PC-3 (cell line): ENCODE data around the gene DAAM1. TPM values are rescaled to one million over a fixed set of nuclear protein-coding genes. Genes with fewer than 3 reads are reported as not detected.

Experiments used
- ATAC-seq: fragments of 200-7000 bp; cut with Tn5 transposase; 2 replicates; pipeline ENCODE4 v1.9.1; 2020; ENCODE audit warnings: mild to moderate bottlenecking, moderate library complexity
- BruUV-seq: library from RNA; stranded (reverse); fragments of 400-500 nt; replicated peaks from 2 replicates; lab custom pipeline; 2021; lab: Mats Ljungman, UMichigan
- CTCF ChIA-PET: fragments of 300-600 bp; sonication (Branson Sonifier 250); formaldehyde crosslinking; loops from one replicate; lab custom pipeline; 2022; ENCODE audit warnings: antibody characterized with exemption; lab: Charles Lee
- POLR2A ChIA-PET: fragments of 300-600 bp; sonication (Branson Sonifier 250); formaldehyde crosslinking; loops from one replicate; lab custom pipeline; 2022; ENCODE audit warnings: antibody characterized with exemption; ENCODE audit not compliant: unreplicated experiment; lab: Charles Lee
- DNase-seq: peaks from one replicate; pipeline ENCODE4 v3.0.0-alpha.2; 2015
- H2AFZ ChIP-seq: fragments of 300-600 bp; sonication (generic); 2 replicates; pipeline ENCODE4 v1.6.0; 2016; ENCODE audit warnings: antibody characterized with exemption, low read length
- H3F3A ChIP-seq: fragments of 300-600 bp; sonication (generic); one replicate; pipeline ENCODE4 v1.6.0; 2017; ENCODE audit warnings: antibody characterized with exemption, low read length, control low read depth, mild to moderate bottlenecking; ENCODE audit not compliant: unreplicated experiment
- H3K27ac ChIP-seq: fragments of 300-600 bp; sonication (generic); 2 replicates; pipeline ENCODE4 v1.5.1; 2016; ENCODE audit warnings: mild to moderate bottlenecking, low read length
- H3K27me3 ChIP-seq: fragments of 300-600 bp; sonication (generic); 2 replicates; pipeline ENCODE4 v1.6.1; 2016; ENCODE audit warnings: low read length, mixed read lengths
- H3K36me3 ChIP-seq: fragments of 300-600 bp; sonication (generic); 2 replicates; pipeline ENCODE4 v1.6.1; 2016; ENCODE audit warnings: low read depth, mixed run types, low read length, mixed read lengths
- H3K4me1 ChIP-seq: fragments of 300-600 bp; sonication (generic); 2 replicates; pipeline ENCODE4 v1.5.1; 2016; ENCODE audit warnings: low read length; ENCODE audit not compliant: insufficient read depth
- H3K4me2 ChIP-seq: fragments of 300-600 bp; sonication (generic); 2 replicates; pipeline ENCODE4 v1.6.0; 2016; ENCODE audit warnings: low read length
- H3K4me3 ChIP-seq: fragments of 300-600 bp; sonication (generic); 2 replicates; pipeline ENCODE4 v1.5.1; 2016; ENCODE audit warnings: mild to moderate bottlenecking, low read length, mixed read lengths
- H3K79me2 ChIP-seq: fragments of 300-600 bp; sonication (generic); 2 replicates; pipeline ENCODE4 v1.6.1; 2017; ENCODE audit warnings: low read length, mixed read lengths
- H3K9ac ChIP-seq: fragments of 300-600 bp; sonication (generic); 2 replicates; pipeline ENCODE4 v1.6.0; 2016; ENCODE audit warnings: mild to moderate bottlenecking, low read length
- H3K9me2 ChIP-seq: fragments of 300-600 bp; sonication (generic); replicated peaks from 2 replicates; pipeline ENCODE4 v1.6.1; 2016; ENCODE audit warnings: mixed run types, low read length, mixed read lengths
- H3K9me3 ChIP-seq: fragments of 300-600 bp; sonication (generic); 2 replicates; pipeline ENCODE4 v1.6.1; 2016; ENCODE audit warnings: low read length, mixed read lengths
- H4K20me1 ChIP-seq: fragments of 300-600 bp; sonication (generic); 2 replicates; pipeline ENCODE4 v1.6.1; 2016; ENCODE audit warnings: low read length, mixed read lengths
- EZH2 ChIP-seq: fragments of 300-600 bp; sonication (generic); IDR thresholded peaks from one replicate; pipeline ENCODE4 v1.6.1; 2017; ENCODE audit warnings: antibody characterized with exemption, mild to moderate bottlenecking, low read length; ENCODE audit not compliant: unreplicated experiment
- EZH2phosphoT487 ChIP-seq: fragments of 300-600 bp; sonication (generic); IDR thresholded peaks from 2 replicates; pipeline ENCODE4 v1.6.1; 2018; ENCODE audit warnings: mild to moderate bottlenecking, antibody characterized with exemption, low read length, borderline replicate concordance
- intact Hi-C: fragments of 100-400 bp; cut with micrococcal nuclease; formaldehyde crosslinking; loops from 2 replicates; pipeline ENCODE4 v1.9.0; 2023
- total RNA-seq: library from RNA; depleted of rRNA; stranded (reverse); fragments of >200 nt; gene quantifications from 2 replicates; pipeline ENCODE4 v1.2.3, GENCODE V29; 2014
- TF ChIP-seq, protein P1 (sequence below): fragments of 300-600 bp; sonication (generic); conservative IDR thresholded peaks from 2 replicates; pipeline ENCODE4 v1.5.1; 2017; ENCODE audit warnings: antibody characterized with exemption, low read depth, mild to moderate bottlenecking, low read length

DAAM1 gene
- total RNA-seq, 1 experiment from 2014 or later, result 32.7 TPM

DNA sequence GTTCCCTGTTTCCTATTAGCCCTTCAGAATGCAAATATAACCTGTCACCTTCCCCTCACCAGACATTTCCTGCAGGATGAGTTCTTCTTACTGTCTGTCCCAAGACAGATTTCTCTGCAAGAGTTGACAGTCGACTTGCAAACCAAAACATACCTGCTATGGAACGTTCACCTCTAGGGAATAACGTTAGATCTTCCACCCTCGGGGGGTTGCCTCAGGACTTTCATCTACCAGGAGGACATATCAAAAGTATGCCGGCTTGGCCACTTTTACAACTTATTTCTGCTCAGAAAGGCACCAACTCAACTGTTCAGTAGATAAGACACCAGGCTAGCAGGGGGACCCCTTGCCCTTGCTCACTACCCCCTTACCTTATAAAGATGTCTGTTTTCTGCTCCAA is 92.5 kb downstream of the DAAM1 start:
- POLR2A ChIA-PET, result no interaction called here
- H3F3A ChIP-seq, result peaks cover 11% of the 10 kb centered on the region
- CTCF ChIA-PET, result no interaction called here
- no peak overlapping the region for H3K4me3 ChIP-seq
- H3K27ac ChIP-seq, result no peak overlapping the region
- H2AFZ ChIP-seq, result no peak overlapping the region
- H3K9me3 ChIP-seq, result no peaks in the 10 kb centered on the region; the same call in 1 of the 2 replicates
- intact Hi-C loops, result no loop called here
- no TSS peak for BruUV-seq
- H4K20me1 ChIP-seq, result no peaks in the 10 kb centered on the region; the same call in 1 of the 2 replicates
- H3K27me3 ChIP-seq, result no peaks in the 10 kb centered on the region
- H3K4me1 ChIP-seq, result peaks cover 66% of the 10 kb centered on the region
- no peaks in the 10 kb centered on the region for H3K9me2 ChIP-seq
- no peaks in the 10 kb centered on the region; the same call in 1 of the 2 replicates for H3K36me3 ChIP-seq
- no peak overlapping the region for H3K9ac ChIP-seq
- TF ChIP-seq EZH2phosphoT487 (no peak), EZH2 (no peak)
- TF ChIP-seq, protein P1, sequence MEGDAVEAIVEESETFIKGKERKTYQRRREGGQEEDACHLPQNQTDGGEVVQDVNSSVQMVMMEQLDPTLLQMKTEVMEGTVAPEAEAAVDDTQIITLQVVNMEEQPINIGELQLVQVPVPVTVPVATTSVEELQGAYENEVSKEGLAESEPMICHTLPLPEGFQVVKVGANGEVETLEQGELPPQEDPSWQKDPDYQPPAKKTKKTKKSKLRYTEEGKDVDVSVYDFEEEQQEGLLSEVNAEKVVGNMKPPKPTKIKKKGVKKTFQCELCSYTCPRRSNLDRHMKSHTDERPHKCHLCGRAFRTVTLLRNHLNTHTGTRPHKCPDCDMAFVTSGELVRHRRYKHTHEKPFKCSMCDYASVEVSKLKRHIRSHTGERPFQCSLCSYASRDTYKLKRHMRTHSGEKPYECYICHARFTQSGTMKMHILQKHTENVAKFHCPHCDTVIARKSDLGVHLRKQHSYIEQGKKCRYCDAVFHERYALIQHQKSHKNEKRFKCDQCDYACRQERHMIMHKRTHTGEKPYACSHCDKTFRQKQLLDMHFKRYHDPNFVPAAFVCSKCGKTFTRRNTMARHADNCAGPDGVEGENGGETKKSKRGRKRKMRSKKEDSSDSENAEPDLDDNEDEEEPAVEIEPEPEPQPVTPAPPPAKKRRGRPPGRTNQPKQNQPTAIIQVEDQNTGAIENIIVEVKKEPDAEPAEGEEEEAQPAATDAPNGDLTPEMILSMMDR, result no peak
- H3K4me2 ChIP-seq, result peak overlapping the region; percentile 17; the same call in 1 of the 2 replicates
- DNase-seq (no peak), ATAC-seq (no peak)
- no peaks in the 10 kb centered on the region for H3K79me2 ChIP-seq

DNA sequence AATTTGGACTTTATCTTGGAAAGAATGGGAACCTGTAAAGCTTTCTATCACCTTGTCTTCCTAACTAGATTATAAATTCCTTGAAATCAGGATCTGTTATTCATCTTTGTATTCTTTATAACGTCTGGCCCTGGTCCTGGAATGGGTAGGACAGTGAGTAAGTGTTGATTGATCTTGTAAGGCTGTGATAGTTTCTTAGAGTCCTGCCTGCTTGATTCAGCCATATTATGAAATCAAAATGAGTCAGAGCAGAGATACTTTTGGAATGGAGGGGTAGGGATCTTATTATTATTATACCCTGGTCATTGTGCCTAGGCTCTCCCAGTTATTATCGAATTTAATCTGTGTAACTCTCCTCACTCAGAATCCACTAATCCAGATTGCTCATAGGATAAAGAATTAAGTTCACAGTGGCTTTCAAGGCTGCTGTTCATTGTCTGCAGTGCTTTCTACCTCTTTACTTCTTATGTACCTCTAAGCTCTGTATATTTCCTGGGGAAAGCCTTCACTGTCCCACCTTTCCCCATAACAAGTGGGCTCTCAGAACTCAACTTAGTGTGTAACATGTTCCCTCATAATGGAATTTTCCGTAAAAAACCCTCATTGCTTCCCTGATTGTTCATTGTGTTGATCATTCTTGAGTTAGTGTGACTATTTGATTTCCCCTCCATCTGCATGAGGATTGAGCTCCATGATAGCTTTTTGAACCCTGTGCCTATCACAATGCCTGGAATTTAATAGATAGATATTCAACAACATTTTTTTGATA is 93.3 kb downstream of the DAAM1 start:
- Histone ChIP-seq H3K27me3 (no peaks in the 10 kb centered on the region), H2AFZ (no peak overlapping the region), H3K4me1 (peaks cover 58% of the 10 kb centered on the region), H3K36me3 (no peaks in the 10 kb centered on the region; the same call in 1 of the 2 replicates), H3K27ac (peak overlapping the region; percentile 21), H4K20me1 (no peaks in the 10 kb centered on the region; the same call in 1 of the 2 replicates), H3K9me2 (no peaks in the 10 kb centered on the region), H3F3A (peaks cover 7% of the 10 kb centered on the region), H3K4me2 (peak overlapping the region; percentile 17), H3K79me2 (no peaks in the 10 kb centered on the region), H3K9me3 (no peaks in the 10 kb centered on the region; the same call in 1 of the 2 replicates), H3K9ac (no peak overlapping the region), H3K4me3 (no peak overlapping the region)
- DNase-seq, result peak; percentile 95
- intact Hi-C loops, result loop anchor here (2.0 kb wide), 1 partner anchor 79 kb away; no protein-coding TSS in a partner anchor
- no TSS peak for BruUV-seq
- ChIA-PET POLR2A (interaction anchor here (0.5 kb wide), 1 partner anchor 1187 kb away, joined by 3 read pairs; no protein-coding TSS in a partner anchor), CTCF (no interaction called here)
- ATAC-seq, result 0 out of 2 replicates have a peak, but pooled peaks have one; percentile 8
- TF ChIP-seq EZH2, result no peak
- TF ChIP-seq, protein P1, result no peak
- TF ChIP-seq EZH2phosphoT487, result no peak
